ENCODE results near the gene CCDC178. TPM values are rescaled to one million over a fixed set of nuclear protein-coding genes. Genes with fewer than 3 reads are reported as not detected.
"Not testable (repeated sequence)": the region's sequence is repeated elsewhere in the genome, so short reads cannot be mapped to it uniquely, and the experiment has no call there.

CCDC178 gene, protein sequence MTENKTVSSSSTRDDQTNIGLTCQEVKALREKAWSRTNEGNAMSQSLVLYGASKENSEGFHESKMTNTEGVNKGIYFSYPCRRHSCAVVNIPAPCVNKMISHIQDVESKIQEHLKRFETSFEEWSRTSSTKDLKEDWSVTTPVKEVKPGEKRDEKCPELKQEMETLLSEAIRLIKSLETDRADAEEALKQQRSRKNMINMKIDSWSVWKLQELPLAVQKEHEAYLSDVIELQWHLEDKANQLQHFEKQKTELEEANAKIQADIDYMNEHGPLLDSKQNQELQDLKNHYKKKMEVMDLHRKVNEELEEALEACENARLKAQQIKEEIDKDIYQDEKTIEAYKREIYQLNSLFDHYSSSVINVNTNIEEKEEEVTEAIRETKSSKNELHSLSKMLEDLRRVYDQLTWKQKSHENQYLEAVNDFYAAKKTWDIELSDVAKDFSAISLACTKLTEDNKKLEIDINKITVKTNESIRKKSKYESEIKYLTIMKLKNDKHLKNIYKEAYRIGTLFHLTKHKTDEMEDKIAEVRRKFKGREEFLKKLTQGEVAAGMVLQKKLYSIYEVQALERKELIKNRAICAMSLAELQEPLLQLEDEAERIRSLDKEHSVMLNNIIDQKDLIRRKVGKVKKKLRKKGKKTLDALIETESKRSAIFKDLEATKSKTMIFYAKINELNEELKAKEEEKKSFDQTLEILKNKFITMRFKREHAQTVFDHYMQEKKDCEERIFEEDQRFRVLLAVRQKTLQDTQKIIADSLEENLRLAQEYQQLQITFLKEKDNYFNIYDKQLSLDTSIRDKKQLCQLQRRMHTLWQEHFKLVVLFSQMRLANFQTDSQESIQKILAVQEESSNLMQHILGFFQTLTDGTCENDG
- total RNA-seq: 2.9 TPM

DNA sequence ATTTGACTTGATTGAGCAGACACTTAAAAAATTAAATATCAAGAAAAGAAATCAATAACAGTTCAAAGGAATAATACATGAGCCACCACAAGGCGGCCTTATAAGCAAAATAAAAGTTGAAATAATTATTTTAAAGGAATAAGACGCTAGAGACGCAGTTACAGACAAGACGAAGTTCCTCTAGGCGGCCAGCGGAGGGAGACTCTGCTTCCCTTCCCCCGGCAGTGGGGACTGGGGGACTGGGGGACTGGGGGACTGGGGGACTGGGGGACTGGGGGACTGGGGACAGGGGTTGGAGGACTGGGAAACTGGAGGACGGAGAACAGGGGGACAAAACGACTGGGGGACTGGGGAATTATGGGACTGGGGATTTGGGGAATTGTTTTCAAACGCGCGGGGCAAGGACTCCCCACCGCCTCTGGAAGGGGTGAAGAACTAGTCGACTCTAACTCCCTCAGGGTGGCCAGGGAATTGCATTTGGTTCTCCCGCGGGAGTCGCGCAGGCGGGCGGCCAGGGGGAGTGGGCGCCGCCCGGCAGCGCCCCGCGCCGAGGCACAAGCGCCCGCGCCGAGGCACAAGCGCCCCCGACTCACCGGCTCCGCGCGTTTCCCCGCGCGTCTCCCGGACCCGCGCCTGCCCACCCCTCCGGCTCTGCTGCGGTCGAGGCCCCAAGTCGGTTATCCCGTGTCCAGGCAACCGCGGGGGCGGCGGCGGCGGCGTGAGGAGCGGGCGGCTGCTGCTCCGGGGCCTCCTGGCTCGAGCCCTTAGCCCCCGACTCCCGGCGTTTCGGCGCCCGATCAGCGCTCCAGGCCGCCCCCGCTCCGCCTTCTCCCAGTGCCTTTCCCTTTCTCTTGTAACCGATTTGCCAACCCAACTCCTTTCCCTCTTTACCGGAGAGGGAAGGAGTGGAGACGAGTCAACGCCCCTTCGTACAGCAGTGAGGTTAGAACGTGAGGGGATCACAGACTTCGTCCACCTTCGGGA, at the start of gene CCDC178:
Gene CCDC178, minus strand, starts transcription at position 662 of the 984 bp plus-strand sequence. CDS start 28,633 bp downstream, outside the sequence.
- FAIRE-seq: no peak
- DNase-seq (ENCODE audit: low spot score in 2 of 2): peak; percentile 34 to 44

DNA sequence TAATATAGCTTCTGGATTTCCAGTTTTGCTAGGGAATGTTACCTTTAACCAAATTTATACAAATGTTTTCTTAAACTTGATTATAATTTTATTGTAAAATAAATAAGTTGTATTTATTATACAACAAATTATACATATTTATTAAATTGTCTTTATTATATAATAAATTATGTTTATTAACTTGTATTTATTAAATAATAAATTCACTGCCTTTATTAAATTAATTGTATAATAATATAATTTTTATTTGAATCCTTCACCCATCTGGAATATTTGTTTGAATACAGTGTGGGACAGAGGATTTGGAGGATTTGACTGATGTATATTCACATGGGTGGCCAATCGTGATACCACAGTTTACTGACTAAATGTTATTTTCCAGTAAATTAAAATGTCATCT, 43.4 kb upstream of the CCDC178 start:
- DNase-seq (ENCODE audit: low spot score in 2 of 2) (no peak), FAIRE-seq (peak; percentile 87)

DNA sequence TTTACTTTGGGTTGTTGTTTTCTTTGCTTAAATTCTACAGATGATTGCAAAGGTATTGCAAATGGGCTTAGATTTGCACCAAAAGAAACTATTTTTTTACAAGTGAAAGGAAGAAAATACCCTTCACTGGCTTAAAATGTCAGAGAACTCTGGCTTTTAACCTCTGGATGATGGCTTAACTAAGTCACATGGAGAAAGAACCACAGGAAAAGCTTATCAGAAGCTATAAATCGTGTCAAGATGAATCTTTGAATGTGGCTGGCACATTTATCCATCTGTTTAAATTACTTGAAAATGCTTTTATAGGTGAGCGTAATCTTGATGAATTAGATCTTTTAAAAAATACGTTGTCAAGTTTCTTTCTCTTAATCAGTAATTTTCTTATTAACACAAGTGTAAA, 32.0 kb upstream of the CCDC178 start:
- FAIRE-seq: no peak
- no peak for DNase-seq (ENCODE audit: low spot score in 2 of 2)

DNA sequence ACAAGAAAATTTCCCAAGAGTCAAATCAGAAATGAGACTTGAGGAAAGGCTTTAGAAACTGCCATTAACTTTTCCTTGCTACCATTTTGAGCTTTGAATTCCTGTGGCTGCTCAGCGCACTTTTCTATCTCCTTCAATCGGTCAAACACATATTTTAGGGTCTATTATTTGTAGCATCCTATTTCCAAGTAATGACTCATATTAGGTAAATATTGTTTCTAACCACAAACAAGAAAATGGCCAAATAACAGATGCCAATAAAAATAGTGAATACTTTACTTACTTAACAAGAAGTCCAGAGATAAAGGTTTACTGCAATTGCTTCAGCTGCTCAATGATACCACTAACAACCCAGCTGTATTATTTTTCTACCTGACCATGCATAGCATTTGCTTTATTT, 29.7 kb upstream of the CCDC178 start:
- DNase-seq (ENCODE audit: low spot score in 2 of 2): no peak

DNA sequence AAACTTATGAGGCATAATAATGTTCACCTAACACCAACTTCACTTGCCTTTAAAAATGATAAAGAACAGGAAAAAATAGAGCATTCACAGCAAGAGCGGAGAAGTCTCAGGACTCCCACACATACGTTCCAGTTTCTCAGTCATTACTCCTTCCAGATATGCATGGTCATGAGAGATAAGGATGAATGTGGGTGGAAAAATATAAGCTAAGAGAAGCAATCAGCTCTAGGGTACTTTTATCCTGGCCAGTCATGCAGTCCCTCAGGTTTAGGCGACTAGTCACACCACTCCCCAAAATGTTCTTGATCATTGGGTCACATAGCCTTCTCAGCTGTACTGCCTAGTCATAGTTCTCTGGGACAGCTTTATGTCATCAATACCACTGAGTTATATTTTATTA, 29.2 kb upstream of the CCDC178 start:
- DNase-seq (ENCODE audit: low spot score in 2 of 2) (no peak), FAIRE-seq (no peak)

More for the DNA sequence above, 29.7 kb upstream of the CCDC178 start:
- no peak for FAIRE-seq

DNA sequence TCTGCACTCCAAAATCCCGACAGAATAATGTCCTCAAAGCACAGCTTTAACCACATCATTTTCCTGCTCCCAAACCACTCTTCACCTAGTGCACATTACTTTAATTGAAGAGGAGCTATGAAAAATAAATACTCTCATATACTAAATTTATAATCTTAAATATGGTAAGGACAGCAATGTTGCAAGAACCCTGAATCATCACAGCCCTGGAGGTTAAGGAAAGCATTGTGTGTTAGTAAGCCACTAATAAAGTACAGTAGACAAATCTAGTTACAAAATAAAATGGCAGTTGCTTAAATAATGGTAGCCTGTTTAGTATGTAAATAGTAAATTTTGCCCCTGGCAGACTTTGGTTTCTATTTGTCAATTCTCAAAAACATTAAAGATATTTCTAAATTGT, 27.0 kb upstream of the CCDC178 start:
- no peak for DNase-seq (ENCODE audit: low spot score in 2 of 2)
- FAIRE-seq: no peak

DNA sequence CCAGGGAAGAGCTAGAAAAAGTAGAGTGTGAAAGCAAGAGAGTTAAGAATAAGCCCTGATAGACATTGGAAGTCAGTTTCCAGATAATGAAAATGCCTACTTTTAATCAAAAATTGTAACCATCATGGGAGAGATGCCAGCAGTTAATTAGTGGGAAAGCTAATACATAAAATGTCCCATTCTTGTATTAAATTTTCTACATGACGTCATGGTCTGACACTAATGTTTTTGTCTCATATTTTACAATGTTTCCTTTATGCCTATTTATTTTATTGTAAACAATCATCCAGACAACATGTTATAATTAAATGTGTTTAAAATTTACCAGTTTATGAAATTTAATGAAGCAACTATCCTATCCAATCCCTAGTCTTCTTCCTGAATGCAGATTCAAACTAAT, 26.3 kb upstream of the CCDC178 start:
- FAIRE-seq (no peak), DNase-seq (ENCODE audit: low spot score in 2 of 2) (no peak)

DNA sequence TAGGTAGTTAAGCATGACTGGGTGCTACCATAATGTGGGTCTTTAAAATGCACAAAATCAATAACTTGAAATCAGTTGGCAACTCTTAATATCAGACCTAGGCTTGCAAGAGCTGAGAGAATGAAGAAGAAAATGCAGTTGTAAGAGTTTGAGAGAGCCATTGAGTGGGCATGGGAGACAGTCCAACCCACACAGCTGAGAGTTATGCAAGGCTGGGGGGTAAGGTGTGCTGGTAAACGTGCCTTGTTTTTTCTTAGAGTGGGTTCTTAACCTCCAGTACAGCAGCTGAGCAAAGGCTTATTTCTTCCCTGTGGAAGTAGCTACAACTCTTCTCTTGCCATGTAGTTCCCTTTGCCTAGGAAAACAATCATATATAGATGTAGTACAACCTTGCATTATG, 20.2 kb upstream of the CCDC178 start:
- no peak for DNase-seq (ENCODE audit: low spot score in 2 of 2)
- no peak for FAIRE-seq

DNA sequence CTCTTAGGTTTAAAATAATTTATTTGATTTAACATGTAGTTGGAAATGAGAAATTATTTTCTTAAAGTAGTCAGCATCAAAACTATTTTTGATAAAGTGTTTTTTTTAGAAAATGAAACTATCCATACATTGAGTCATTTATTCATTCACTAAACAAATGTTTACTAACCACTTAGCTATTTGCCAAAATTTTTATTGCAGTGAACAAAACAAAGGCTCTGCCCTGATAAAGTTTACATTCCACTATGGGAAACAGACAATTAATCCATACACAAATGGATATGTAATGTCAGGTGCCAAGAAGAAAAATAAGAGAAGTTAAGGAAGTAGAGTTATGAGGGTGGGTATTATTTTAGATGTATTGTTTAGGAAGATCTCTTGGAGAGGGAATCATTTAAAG, 19.1 kb upstream of the CCDC178 start:
- FAIRE-seq (no peak), DNase-seq (ENCODE audit: low spot score in 2 of 2) (no peak)

DNA sequence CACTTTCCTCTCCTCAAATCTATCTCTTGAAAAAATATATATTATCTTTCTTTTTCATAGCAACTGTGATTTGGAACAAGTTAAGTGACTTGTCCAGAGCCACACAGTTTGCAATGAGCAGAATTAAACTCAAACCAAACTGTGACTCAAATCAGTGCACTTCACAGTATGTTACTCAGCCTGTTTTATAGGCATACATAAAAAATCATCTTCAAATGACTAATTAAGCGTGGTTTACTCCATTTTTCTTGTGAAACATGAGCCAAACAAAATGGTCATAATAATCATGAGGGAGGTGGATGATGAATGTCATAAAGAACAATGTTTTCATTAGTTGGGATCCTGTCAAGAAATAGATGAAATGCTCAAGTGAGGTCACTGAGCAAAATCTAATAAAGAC, 6.1 kb upstream of the CCDC178 start:
- FAIRE-seq: no peak
- no peak for DNase-seq (ENCODE audit: low spot score in 2 of 2)

DNA sequence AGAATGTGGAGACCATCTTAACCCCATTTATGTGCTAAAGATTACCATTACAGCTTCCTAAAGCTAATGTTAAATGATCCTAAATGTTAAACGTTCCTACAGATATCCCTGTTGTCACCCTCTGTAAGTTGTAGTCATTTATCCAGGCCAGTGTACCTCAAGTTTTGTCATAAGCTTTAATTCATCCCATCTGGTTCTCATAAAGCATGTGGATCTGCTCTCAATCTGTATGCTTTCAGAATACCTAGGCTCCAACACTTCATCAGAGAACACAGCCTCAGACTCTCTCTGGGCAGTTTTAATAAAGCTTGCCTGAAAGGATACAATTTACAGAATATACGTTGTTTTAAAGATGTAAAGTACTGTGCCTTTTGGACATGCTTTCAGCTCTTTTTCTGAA, 4.2 kb upstream of the CCDC178 start:
- DNase-seq (ENCODE audit: low spot score in 2 of 2): no peak
- no peak for FAIRE-seq

DNA sequence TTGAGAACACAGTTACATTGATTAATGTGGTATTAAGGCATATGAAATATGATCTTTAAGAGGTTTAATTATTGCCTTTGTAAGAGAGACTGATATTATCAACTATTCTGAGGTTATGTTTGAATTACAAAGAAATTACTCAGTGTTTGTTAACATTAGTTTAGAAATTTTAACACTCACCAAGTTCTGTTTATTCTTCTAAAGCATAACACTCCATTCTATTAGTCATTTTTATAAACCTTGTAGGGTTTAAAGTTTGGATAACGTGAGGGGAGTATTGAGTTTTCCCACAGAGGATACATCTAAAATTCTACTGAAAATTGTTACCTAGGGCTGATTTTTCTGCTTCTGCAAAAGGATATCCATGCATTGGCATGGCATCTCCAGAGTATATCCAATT, 7.7 kb downstream of the CCDC178 start:
- no peak for DNase-seq (ENCODE audit: low spot score in 2 of 2)

DNA sequence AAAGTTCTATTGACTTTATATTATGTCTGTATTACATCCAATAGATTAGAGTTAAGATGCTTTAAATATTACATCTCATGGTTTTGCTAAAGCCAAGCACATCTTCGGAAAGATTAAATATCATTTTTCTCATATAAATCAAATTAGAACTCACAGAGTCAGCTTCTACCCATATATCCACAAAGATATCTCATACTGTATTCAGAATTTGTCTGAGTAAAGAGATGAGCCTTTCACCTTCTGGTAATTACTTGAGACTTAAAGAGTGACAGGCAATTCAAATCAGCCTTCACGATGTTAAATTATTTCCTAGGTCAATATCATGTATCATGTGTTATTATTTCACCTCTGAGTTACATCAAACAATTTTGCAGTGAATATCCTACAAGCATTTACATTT, 13.0 kb downstream of the CCDC178 start:
- FAIRE-seq (no peak), DNase-seq (ENCODE audit: low spot score in 2 of 2) (no peak)

More for the DNA sequence above, 7.7 kb downstream of the CCDC178 start:
- FAIRE-seq: no peak

DNA sequence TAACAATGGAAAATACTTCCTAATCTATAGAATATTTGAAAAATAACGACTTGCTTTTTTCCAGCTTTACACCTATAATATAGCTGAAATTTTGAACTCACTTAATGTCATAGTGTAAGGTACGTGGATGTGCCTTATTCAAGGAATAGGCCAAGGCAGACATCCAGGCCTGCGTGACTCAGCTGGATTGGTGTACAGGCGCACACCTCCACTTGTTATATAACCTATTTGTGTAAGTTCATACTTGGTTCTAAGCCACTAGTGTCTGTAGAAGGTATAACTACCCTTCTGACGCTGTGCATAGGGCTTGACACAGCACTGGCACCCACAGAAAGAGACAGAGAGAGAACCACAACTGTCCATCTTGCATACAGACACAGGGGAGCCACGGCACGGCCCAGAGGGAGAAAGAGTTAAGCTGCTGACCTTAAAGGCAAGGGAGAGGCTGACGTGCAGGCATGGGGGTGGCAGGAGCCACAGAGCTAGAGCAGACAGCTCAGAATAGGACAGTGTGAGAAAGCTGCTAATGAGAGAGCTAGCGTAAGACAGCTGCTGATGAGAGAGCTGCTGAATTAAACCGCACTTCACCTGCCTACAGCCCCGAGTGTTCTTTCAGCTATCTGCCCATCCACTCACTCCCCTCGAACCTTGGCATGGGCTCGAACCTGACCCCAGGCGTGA, 16.1 kb downstream of the CCDC178 start:
- no peak for FAIRE-seq
- DNase-seq (ENCODE audit: low spot score in 2 of 2): no peak

DNA sequence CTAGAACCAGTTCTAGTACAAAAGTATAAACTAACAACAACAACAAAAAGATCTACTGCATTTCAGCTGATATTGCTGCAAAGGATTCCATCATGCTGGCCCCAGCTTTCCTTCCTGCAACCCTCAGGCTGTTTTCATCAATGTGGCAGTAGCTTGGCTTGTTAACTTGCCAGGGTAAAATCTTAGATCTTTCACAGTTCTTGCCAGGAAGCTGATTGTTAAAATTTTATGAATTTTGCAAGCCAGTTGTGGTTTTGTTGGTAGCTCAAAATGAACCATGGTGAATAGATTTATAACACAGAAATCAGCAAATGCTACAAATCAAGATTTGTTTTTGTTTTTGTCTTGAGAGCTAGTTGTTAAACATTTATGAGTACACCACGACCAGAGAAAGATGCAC, 19.3 kb downstream of the CCDC178 start:
- DNase-seq (ENCODE audit: low spot score in 2 of 2): no peak
- no peak for FAIRE-seq

DNA sequence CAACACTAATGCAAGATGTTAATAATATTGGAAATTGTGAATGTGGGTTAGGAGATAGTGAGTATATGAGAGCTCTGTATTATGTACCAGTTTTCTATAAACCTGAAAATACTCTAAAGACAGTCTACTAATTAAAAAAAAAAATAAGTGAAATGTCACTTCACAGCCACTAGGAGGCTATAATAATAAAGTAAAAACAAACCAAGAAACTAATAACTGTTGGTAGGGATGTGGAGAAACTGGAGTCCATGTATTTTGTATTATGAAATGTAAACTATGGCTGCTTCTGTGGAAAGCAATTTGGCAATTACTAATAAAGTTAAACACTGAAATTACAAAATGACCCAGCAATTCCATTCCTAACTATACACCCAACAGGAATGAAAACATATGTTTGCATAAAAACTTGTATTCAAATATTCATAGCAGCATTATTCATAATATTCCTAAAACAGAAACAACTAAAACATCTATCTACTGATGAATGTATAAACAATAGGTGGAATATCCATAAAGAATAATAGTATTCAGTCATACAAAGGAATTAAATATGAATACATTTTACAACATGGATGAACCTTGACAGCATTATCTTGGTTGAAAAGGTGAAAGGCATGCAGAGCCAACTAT, 36.2 kb downstream of the CCDC178 start:
- FAIRE-seq: no peak

DNA sequence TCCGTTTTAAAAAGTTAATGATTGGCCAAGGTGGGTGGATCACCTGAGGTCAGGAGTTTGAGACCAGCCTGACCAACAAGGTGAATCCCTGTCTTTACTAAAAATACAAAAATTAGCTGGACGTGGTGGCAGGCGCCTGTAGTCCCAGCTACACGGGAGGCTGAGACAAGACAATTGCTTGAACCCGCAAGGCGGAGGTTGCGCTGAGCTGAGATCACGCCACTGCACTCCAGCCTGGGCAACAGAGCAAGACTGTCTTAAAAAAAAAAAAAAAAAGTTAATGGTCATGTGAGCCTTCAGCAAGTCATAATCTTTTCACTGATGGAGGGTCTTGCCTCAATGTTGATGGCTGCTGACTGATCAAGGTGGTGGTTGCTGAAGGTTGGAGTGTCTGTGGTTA, 41.6 kb downstream of the CCDC178 start:
- FAIRE-seq; DNase-seq (ENCODE audit: low spot score in 2 of 2): not testable (repeated sequence)

More for the DNA sequence above, 36.2 kb downstream of the CCDC178 start:
- DNase-seq (ENCODE audit: low spot score in 2 of 2): no peak

DNA sequence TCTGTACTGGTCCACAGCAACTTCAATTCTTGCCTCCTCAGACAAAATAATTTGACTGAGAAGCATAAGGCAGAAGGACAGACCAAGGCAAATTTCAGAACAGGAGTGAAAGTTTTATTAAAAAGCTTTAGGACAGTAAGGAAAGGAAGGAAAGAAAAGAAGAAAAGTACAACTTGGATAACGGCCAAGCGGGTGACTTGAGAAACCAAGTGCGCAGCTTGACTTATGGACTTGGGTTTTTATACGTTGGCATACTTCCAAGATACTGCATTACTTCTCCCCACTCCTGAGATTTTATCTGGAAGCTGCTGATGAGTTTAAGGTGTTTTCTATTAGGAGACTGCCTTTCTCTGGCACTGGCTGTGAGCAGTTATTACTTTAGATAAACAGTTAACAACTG, 64.7 kb downstream of the CCDC178 start:
- FAIRE-seq: no peak

DNA sequence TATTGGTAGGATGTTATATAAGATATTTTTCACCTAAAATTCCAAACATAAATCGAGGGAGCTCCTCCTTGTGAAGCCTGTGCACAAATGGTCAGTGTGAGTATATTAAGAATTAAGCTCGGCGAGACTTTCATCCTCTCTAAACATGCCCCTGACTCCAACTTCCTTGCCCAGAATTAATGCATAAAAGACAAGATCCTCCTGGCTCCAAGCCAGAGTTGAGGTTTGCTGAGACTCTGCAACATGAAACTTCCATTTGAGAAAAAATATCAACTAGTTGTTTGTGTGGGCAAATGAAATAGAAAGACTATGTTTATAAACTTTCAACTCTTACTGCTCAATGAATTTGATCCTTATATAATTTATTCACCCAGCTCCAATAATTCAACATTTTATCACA, 68.1 kb downstream of the CCDC178 start:
- FAIRE-seq (no peak), DNase-seq (ENCODE audit: low spot score in 2 of 2) (no peak)

More for the DNA sequence above, 64.7 kb downstream of the CCDC178 start:
- DNase-seq (ENCODE audit: low spot score in 2 of 2): no peak
